Peyer's patch (tissue), 4 donors: ENCODE data around the gene ZNF611.

ENCODE experiments used
- CTCF ChIP-seq, 6 experiments: fragments of 450-650 bp in 4 of 6; fragments of 200-600 bp in 2 of 6; sonication (generic) in 1 of 6; IDR thresholded peaks; one replicate each; pipeline ENCODE4 v1.5.1; 2017 to 2019; ENCODE audit warnings: antibody characterized with exemption in 6 of 6, mild to moderate bottlenecking in 3 of 6, moderate library complexity in 1 of 6
- POLR2A ChIP-seq, 2 donors: fragments of 450-650 bp; IDR thresholded peaks; one replicate each; pipeline ENCODE4 v1.5.1; 2017; ENCODE audit warnings: antibody characterized with exemption in 2 of 2, mild to moderate bottlenecking in 2 of 2, moderate library complexity in 2 of 2

GRCh38 chr19:52739576-52739975 is 4.7 kb upstream of the ZNF611 start:
- TF ChIP-seq CTCF (IDR thresholded peaks at IDR 0.05) (no peak), POLR2A (IDR thresholded peaks at IDR 0.05) (no peak)
